Calu3 (cell line): Measurements from ENCODE around the gene ZC3H6. TPM values are rescaled to one million over a fixed set of nuclear protein-coding genes. Genes with fewer than 3 reads are reported as not detected.

ENCODE experiments used
- BruUV-seq: library from RNA; stranded (reverse); fragments of 400-500 nt; replicated peaks from 2 replicates; lab custom pipeline; 2021; lab: Mats Ljungman, UMichigan
- CTCF ChIA-PET: fragments of 300-600 bp; sonication (Branson Sonifier 250); formaldehyde crosslinking; loops from one replicate; lab custom pipeline; 2022; ENCODE audit warnings: antibody characterized with exemption; lab: Charles Lee
- DNase-seq: peaks from one replicate; pipeline ENCODE4 v3.0.0; 2022
- H3K27ac Mint-ChIP-seq: one replicate; pipeline ENCODE4 v1.8.0; 2022; ENCODE audit warnings: mixed read lengths; ENCODE audit not compliant: unreplicated experiment
- H3K27me3 Mint-ChIP-seq: one replicate; pipeline ENCODE4 v1.8.0; 2022; ENCODE audit warnings: mixed read lengths; ENCODE audit not compliant: unreplicated experiment
- H3K36me3 Mint-ChIP-seq: one replicate; pipeline ENCODE4 v1.8.0; 2022; ENCODE audit warnings: mild to moderate bottlenecking, moderate library complexity, mixed read lengths; ENCODE audit not compliant: insufficient read depth, unreplicated experiment
- H3K4me1 Mint-ChIP-seq: one replicate; pipeline ENCODE4 v1.8.0; 2022; ENCODE audit warnings: mild to moderate bottlenecking, low read depth, mixed read lengths; ENCODE audit not compliant: unreplicated experiment
- H3K4me3 Mint-ChIP-seq: one replicate; pipeline ENCODE4 v1.8.0; 2022; ENCODE audit warnings: mild to moderate bottlenecking, low read depth, moderate library complexity, mixed read lengths; ENCODE audit not compliant: unreplicated experiment
- H3K9me3 Mint-ChIP-seq: one replicate; pipeline ENCODE4 v1.8.0; 2022; ENCODE audit warnings: low read depth, mixed read lengths; ENCODE audit not compliant: unreplicated experiment
- intact Hi-C: fragments of 100-400 bp; cut with micrococcal nuclease; formaldehyde crosslinking; loops from one replicate; pipeline ENCODE4 v1.10.0; 2022; ENCODE audit not compliant: unreplicated experiment
- total RNA-seq: library from RNA; stranded (reverse); gene quantifications from 2 replicates; pipeline ENCODE4 v1.2.3, GENCODE V29; 2022
- TF ChIP-seq, protein P1 (sequence below): fragments of 200-600 bp; IDR thresholded peaks from one replicate; pipeline ENCODE4 v1.8.0; 2022; ENCODE audit warnings: antibody characterized with exemption; ENCODE audit not compliant: unreplicated experiment

The ZC3H6 gene
- total RNA-seq, 1 experiment from 2014 or later = 4.4 TPM

DNA sequence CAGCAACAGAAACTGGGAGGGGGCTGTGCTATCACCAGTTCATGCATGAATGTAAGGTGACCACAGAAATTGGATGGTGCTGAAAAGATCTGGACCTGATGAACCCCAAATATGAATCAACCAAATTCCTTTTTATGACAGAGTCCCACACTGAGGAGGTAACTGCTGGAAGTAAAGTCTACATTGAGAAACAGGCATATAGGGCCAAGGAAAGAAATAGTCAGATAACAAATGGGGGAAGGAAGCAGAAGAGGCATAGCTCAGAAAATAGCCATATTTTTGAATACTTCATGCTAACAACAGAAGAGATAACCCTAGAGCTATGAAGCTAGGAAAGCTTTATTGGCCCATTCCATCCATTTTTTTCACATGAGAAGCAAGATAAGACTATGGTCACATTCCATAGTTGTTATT, 25.8 kb downstream of the ZC3H6 start:
- DNase-seq = no peak
- H3K27ac Mint-ChIP-seq = no peak overlapping the region
- no TSS peak for BruUV-seq
- TF ChIP-seq, protein P1, sequence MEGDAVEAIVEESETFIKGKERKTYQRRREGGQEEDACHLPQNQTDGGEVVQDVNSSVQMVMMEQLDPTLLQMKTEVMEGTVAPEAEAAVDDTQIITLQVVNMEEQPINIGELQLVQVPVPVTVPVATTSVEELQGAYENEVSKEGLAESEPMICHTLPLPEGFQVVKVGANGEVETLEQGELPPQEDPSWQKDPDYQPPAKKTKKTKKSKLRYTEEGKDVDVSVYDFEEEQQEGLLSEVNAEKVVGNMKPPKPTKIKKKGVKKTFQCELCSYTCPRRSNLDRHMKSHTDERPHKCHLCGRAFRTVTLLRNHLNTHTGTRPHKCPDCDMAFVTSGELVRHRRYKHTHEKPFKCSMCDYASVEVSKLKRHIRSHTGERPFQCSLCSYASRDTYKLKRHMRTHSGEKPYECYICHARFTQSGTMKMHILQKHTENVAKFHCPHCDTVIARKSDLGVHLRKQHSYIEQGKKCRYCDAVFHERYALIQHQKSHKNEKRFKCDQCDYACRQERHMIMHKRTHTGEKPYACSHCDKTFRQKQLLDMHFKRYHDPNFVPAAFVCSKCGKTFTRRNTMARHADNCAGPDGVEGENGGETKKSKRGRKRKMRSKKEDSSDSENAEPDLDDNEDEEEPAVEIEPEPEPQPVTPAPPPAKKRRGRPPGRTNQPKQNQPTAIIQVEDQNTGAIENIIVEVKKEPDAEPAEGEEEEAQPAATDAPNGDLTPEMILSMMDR = no peak
- H3K4me1 Mint-ChIP-seq = peaks cover 13% of the 10 kb centered on the region
- no peaks in the 10 kb centered on the region for H3K9me3 Mint-ChIP-seq
- intact Hi-C loops = no loop called here
- no peak overlapping the region for H3K4me3 Mint-ChIP-seq
- CTCF ChIA-PET = no interaction called here
- no peaks in the 10 kb centered on the region for H3K36me3 Mint-ChIP-seq
- no peaks in the 10 kb centered on the region for H3K27me3 Mint-ChIP-seq

- Mint-ChIP-seq H3K4me3 (no peak overlapping the region), H3K27ac (no peak overlapping the region), H3K36me3 (no peaks in the 10 kb centered on the region), H3K27me3 (no peaks in the 10 kb centered on the region), H3K9me3 (no peaks in the 10 kb centered on the region), H3K4me1 (peaks cover 13% of the 10 kb centered on the region)
- CTCF ChIA-PET = no interaction called here
- intact Hi-C loops = no loop called here
- TF ChIP-seq, protein P1 = no peak
- DNase-seq = no peak
- no TSS peak for BruUV-seq
Observed at GRCh38 chr2:112301973-112302372, 26.6 kb downstream of the ZC3H6 start.

GRCh38 chr2:112304298-112304941, 29.0 kb downstream of the ZC3H6 start:
- Mint-ChIP-seq H3K4me3 (no peak overlapping the region), H3K27me3 (no peaks in the 10 kb centered on the region), H3K27ac (no peak overlapping the region), H3K4me1 (peaks cover 13% of the 10 kb centered on the region), H3K36me3 (no peaks in the 10 kb centered on the region), H3K9me3 (no peaks in the 10 kb centered on the region)
- no peak for DNase-seq
- TF ChIP-seq, protein P1 = no peak
- BruUV-seq = no TSS peak
- CTCF ChIA-PET = no interaction called here
- intact Hi-C loops = no loop called here

DNA sequence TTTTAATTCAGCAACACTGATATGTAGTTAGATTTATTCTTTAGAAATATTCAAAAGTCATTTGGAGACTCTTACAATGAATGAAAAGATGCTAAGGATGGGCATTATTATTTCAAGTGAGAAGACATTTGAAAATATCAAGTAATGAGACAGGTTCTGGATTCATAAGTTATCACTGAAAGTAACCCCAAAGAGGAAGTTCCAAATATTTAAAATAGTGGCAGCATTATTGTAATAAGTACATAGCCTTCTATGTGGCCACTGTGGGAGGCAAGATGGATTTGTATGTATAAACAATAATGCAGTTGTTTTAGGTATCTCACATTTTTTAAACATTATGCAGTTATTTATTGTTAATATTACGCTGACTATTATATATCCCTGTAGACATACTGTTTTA, 29.7 kb downstream of the ZC3H6 start:
- CTCF ChIA-PET = no interaction called here
- Mint-ChIP-seq H3K27ac (no peak overlapping the region), H3K9me3 (no peaks in the 10 kb centered on the region), H3K4me1 (peaks cover 13% of the 10 kb centered on the region), H3K27me3 (no peaks in the 10 kb centered on the region), H3K4me3 (no peak overlapping the region), H3K36me3 (no peaks in the 10 kb centered on the region)
- intact Hi-C loops = no loop called here
- TF ChIP-seq, protein P1 = no peak
- BruUV-seq = no TSS peak
- no peak for DNase-seq
